HEK293 (cell line): ENCODE measurements around the gene ACYP1.

Experiments
- GFI1B ChIP-seq: fragments of 450-650 bp; formaldehyde crosslinking; IDR thresholded peaks from 2 replicates; pipeline ENCODE4 v1.5.1; 2016; ENCODE audit warnings: missing biosample characterization, missing genetic modification characterization
- GLI4 ChIP-seq: fragments of 450-650 bp; formaldehyde crosslinking; IDR thresholded peaks from 2 replicates; pipeline ENCODE4 v1.5.1; 2016; ENCODE audit warnings: missing biosample characterization, missing genetic modification characterization
- GLIS2 ChIP-seq: fragments of 450-650 bp; formaldehyde crosslinking; IDR thresholded peaks from 2 replicates; pipeline ENCODE4 v1.5.1; 2016; ENCODE audit warnings: missing biosample characterization, missing genetic modification characterization
- HOXD13 ChIP-seq: sonication (generic); formaldehyde crosslinking; IDR thresholded peaks from 2 replicates; pipeline ENCODE4 v1.8.0; 2022; ENCODE audit warnings: missing genetic modification reagents, borderline replicate concordance
- KLF16 ChIP-seq: fragments of 450-650 bp; formaldehyde crosslinking; IDR thresholded peaks from 2 replicates; pipeline ENCODE4 v1.5.1; 2017; ENCODE audit warnings: missing biosample characterization, missing genetic modification characterization
- TRIM28 ChIP-seq: IDR thresholded peaks from 2 replicates; pipeline ENCODE4 v1.6.1; 2011; ENCODE audit warnings: low read length, control low read depth, borderline replicate concordance
- YY1 ChIP-seq: fragments of 450-650 bp; formaldehyde crosslinking; IDR thresholded peaks from 2 replicates; pipeline ENCODE4 v1.5.1; 2018; ENCODE audit warnings: missing biosample characterization, missing genetic modification characterization
- ZBTB1 ChIP-seq: fragments of 450-650 bp; formaldehyde crosslinking; IDR thresholded peaks from 2 replicates; pipeline ENCODE4 v1.5.1; 2016; ENCODE audit warnings: missing biosample characterization, missing genetic modification characterization
- ZBTB48 ChIP-seq: fragments of 450-650 bp; formaldehyde crosslinking; IDR thresholded peaks from 2 replicates; pipeline ENCODE4 v1.5.1; 2016; ENCODE audit warnings: missing biosample characterization, missing genetic modification characterization
- ZBTB8A ChIP-seq: fragments of 450-650 bp; formaldehyde crosslinking; IDR thresholded peaks from 2 replicates; pipeline ENCODE4 v1.5.1; 2016; ENCODE audit warnings: missing biosample characterization, missing genetic modification characterization
- ZNF138 ChIP-seq: fragments of 450-650 bp; formaldehyde crosslinking; IDR thresholded peaks from 2 replicates; pipeline ENCODE4 v1.5.1; 2016; ENCODE audit warnings: missing biosample characterization, missing genetic modification characterization, borderline replicate concordance
- ZNF214 ChIP-seq: fragments of 450-650 bp; formaldehyde crosslinking; IDR thresholded peaks from 2 replicates; pipeline ENCODE4 v1.5.1; 2017; ENCODE audit warnings: missing biosample characterization, mild to moderate bottlenecking, missing genetic modification characterization, borderline replicate concordance
- ZNF292 ChIP-seq: fragments of 450-650 bp; formaldehyde crosslinking; IDR thresholded peaks from 2 replicates; pipeline ENCODE4 v1.5.1; 2016; ENCODE audit warnings: low read depth, missing biosample characterization, missing genetic modification characterization, borderline replicate concordance
- ZNF324 ChIP-seq: fragments of 450-650 bp; formaldehyde crosslinking; IDR thresholded peaks from 2 replicates; pipeline ENCODE4 v1.5.1; 2016; ENCODE audit warnings: missing biosample characterization, missing genetic modification characterization
- ZNF335 ChIP-seq: fragments of 450-650 bp; formaldehyde crosslinking; conservative IDR thresholded peaks from 2 replicates; pipeline ENCODE4 v1.5.1; 2016; ENCODE audit warnings: missing biosample characterization, missing genetic modification characterization
- ZNF354C ChIP-seq: fragments of 450-650 bp; formaldehyde crosslinking; IDR thresholded peaks from 2 replicates; pipeline ENCODE4 v1.5.1; 2016; ENCODE audit warnings: missing biosample characterization, missing genetic modification characterization, low read depth, borderline replicate concordance
- ZNF366 ChIP-seq: fragments of 450-650 bp; formaldehyde crosslinking; conservative IDR thresholded peaks from 2 replicates; pipeline ENCODE4 v1.5.1; 2016; ENCODE audit warnings: missing biosample characterization, missing genetic modification characterization
- ZNF501 ChIP-seq: fragments of 450-650 bp; formaldehyde crosslinking; IDR thresholded peaks from 2 replicates; pipeline ENCODE4 v1.5.1; 2016; ENCODE audit warnings: missing biosample characterization, missing genetic modification characterization
- ZNF707 ChIP-seq: fragments of 450-650 bp; formaldehyde crosslinking; IDR thresholded peaks from 2 replicates; pipeline ENCODE4 v1.5.1; 2016; ENCODE audit warnings: missing biosample characterization, missing genetic modification characterization
- ZNF776 ChIP-seq: fragments of 450-650 bp; formaldehyde crosslinking; IDR thresholded peaks from 2 replicates; pipeline ENCODE4 v1.5.0; 2017; ENCODE audit warnings: missing biosample characterization, missing genetic modification characterization, borderline replicate concordance
- ZNF792 ChIP-seq: fragments of 450-650 bp; formaldehyde crosslinking; IDR thresholded peaks from 2 replicates; pipeline ENCODE4 v1.5.1; 2016; ENCODE audit warnings: missing biosample characterization, missing genetic modification characterization
- ZXDB ChIP-seq: fragments of 450-650 bp; formaldehyde crosslinking; IDR thresholded peaks from 2 replicates; pipeline ENCODE4 v1.5.1; 2016; ENCODE audit warnings: missing biosample characterization, missing genetic modification characterization
- TF ChIP-seq, protein P1 (sequence below): fragments of 450-650 bp; formaldehyde crosslinking; conservative IDR thresholded peaks from 2 replicates; pipeline ENCODE4 v1.5.1; 2016; ENCODE audit warnings: low read depth, missing biosample characterization, missing genetic modification characterization
- TF ChIP-seq, protein P2 (sequence below): fragments of 450-650 bp; formaldehyde crosslinking; IDR thresholded peaks from 2 replicates; pipeline ENCODE4 v1.5.1; 2016; ENCODE audit warnings: missing biosample characterization, missing genetic modification characterization
- TF ChIP-seq, protein P3 (sequence below): fragments of 450-650 bp; formaldehyde crosslinking; IDR thresholded peaks from 2 replicates; pipeline ENCODE4 v1.5.1; 2016; ENCODE audit warnings: missing biosample characterization, missing genetic modification characterization
- TF ChIP-seq, protein P4 (sequence below): fragments of 450-650 bp; formaldehyde crosslinking; IDR thresholded peaks from 2 replicates; pipeline ENCODE4 v1.5.1; 2017; ENCODE audit warnings: missing biosample characterization, missing genetic modification characterization
- TF ChIP-seq, protein P5 (sequence below): fragments of 450-650 bp; formaldehyde crosslinking; IDR thresholded peaks from 2 replicates; pipeline ENCODE4; 2016; ENCODE audit warnings: missing biosample characterization, missing genetic modification characterization

Gene ACYP1

DNA sequence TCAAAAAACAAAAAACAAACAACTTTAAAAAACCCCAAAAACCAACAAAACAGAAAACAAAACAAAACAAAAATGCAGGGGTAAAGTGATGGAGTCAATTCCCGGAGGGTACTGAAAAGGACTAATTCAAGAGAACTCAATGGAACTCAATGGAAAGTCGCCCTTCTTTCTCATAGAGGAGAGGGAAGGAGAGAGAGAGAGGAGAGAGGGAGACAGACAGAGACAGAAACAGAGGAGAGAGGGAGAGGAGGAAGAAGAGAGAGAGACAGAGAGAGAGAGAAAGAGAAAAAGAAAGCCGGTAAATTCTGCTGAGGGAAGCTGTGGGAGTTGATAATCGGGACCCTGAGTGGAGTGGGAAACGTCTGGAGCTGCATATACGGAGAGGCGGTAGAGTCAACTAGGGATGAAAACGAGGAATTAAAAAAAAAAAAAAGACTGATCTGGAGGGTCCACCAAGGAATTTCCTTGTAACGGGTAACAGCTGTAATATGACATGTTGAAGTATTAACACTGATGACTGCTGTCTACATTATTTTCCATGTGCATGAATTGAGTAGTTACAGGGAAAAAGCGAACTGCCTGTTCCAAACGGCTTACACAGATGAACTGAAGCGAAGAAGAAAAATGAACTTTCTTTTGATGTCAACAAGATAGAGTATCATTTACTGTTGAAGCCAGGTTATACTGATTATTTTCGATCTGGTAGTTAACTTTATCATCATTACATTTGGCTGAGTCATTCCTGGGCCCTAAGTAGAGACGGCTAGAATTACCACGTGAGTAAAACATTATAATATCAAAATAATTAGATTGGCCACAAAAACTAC, 4.7 kb upstream of the ACYP1 start (continued):
- TF ChIP-seq, protein P1, sequence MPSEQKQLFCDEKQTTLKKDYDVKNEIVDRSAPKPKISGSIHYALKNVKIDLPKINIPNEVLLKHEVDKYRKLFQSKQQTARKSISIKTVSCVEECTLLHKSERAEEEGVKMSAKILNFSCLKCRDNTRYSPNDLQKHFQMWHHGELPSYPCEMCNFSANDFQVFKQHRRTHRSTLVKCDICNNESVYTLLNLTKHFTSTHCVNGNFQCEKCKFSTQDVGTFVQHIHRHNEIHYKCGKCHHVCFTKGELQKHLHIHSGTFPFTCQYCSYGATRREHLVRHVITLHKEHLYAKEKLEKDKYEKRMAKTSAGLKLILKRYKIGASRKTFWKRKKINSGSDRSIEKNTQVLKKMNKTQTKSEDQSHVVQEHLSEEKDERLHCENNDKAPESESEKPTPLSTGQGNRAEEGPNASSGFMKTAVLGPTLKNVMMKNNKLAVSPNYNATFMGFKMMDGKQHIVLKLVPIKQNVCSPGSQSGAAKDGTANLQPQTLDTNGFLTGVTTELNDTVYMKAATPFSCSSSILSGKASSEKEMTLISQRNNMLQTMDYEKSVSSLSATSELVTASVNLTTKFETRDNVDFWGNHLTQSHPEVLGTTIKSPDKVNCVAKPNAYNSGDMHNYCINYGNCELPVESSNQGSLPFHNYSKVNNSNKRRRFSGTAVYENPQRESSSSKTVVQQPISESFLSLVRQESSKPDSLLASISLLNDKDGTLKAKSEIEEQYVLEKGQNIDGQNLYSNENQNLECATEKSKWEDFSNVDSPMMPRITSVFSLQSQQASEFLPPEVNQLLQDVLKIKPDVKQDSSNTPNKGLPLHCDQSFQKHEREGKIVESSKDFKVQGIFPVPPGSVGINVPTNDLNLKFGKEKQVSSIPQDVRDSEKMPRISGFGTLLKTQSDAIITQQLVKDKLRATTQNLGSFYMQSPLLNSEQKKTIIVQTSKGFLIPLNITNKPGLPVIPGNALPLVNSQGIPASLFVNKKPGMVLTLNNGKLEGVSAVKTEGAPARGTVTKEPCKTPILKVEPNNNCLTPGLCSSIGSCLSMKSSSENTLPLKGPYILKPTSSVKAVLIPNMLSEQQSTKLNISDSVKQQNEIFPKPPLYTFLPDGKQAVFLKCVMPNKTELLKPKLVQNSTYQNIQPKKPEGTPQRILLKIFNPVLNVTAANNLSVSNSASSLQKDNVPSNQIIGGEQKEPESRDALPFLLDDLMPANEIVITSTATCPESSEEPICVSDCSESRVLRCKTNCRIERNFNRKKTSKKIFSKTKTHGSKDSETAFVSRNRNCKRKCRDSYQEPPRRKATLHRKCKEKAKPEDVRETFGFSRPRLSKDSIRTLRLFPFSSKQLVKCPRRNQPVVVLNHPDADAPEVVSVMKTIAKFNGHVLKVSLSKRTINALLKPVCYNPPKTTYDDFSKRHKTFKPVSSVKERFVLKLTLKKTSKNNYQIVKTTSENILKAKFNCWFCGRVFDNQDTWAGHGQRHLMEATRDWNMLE (tag by site-specific recombination) = no peak
- TF ChIP-seq ZNF792 (no peak), ZNF138 (tag by site-specific recombination) (no peak), GLI4 (tag by site-specific recombination) (no peak), GLIS2 (tag by site-specific recombination) (no peak), ZNF707 (tag by site-specific recombination) (no peak), ZNF214 (tag by site-specific recombination) (no peak), ZNF354C (tag by site-specific recombination) (no peak), ZBTB48 (tag by site-specific recombination) (no peak), TRIM28 (no peak; the same call in 1 of the 2 replicates), ZNF292 (no peak), ZNF335 (tag by site-specific recombination) (peak; percentile 81), ZNF776 (no peak), ZNF366 (peak; percentile 82), ZXDB (tag by site-specific recombination) (no peak), YY1 (tag by site-specific recombination) (no peak), ZNF324 (no peak), ZNF501 (0 out of 2 replicates have a peak, but pooled peaks have one; percentile 14), ZBTB1 (tag by site-specific recombination) (no peak), KLF16 (tag by site-specific recombination) (no peak; the same call in 1 of the 2 replicates), ZBTB8A (tag by site-specific recombination) (no peak), HOXD13 (CRISPR knock-in tag) (no peak), GFI1B (no peak)
- TF ChIP-seq, protein P2, sequence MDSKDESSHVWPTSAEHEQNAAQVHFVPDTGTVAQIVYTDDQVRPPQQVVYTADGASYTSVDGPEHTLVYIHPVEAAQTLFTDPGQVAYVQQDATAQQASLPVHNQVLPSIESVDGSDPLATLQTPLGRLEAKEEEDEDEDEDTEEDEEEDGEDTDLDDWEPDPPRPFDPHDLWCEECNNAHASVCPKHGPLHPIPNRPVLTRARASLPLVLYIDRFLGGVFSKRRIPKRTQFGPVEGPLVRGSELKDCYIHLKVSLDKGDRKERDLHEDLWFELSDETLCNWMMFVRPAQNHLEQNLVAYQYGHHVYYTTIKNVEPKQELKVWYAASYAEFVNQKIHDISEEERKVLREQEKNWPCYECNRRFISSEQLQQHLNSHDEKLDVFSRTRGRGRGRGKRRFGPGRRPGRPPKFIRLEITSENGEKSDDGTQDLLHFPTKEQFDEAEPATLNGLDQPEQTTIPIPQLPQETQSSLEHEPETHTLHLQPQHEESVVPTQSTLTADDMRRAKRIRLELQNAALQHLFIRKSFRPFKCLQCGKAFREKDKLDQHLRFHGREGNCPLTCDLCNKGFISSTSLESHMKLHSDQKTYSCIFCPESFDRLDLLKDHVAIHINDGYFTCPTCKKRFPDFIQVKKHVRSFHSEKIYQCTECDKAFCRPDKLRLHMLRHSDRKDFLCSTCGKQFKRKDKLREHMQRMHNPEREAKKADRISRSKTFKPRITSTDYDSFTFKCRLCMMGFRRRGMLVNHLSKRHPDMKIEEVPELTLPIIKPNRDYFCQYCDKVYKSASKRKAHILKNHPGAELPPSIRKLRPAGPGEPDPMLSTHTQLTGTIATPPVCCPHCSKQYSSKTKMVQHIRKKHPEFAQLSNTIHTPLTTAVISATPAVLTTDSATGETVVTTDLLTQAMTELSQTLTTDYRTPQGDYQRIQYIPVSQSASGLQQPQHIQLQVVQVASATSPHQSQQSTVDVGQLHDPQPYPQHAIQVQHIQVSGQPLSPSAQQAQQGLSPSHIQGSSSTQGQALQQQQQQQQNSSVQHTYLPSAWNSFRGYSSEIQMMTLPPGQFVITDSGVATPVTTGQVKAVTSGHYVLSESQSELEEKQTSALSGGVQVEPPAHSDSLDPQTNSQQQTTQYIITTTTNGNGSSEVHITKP = no peak
- TF ChIP-seq, protein P3, sequence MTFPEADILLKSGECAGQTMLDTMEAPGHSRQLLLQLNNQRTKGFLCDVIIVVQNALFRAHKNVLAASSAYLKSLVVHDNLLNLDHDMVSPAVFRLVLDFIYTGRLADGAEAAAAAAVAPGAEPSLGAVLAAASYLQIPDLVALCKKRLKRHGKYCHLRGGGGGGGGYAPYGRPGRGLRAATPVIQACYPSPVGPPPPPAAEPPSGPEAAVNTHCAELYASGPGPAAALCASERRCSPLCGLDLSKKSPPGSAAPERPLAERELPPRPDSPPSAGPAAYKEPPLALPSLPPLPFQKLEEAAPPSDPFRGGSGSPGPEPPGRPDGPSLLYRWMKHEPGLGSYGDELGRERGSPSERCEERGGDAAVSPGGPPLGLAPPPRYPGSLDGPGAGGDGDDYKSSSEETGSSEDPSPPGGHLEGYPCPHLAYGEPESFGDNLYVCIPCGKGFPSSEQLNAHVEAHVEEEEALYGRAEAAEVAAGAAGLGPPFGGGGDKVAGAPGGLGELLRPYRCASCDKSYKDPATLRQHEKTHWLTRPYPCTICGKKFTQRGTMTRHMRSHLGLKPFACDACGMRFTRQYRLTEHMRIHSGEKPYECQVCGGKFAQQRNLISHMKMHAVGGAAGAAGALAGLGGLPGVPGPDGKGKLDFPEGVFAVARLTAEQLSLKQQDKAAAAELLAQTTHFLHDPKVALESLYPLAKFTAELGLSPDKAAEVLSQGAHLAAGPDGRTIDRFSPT = no peak
- TF ChIP-seq, protein P4, sequence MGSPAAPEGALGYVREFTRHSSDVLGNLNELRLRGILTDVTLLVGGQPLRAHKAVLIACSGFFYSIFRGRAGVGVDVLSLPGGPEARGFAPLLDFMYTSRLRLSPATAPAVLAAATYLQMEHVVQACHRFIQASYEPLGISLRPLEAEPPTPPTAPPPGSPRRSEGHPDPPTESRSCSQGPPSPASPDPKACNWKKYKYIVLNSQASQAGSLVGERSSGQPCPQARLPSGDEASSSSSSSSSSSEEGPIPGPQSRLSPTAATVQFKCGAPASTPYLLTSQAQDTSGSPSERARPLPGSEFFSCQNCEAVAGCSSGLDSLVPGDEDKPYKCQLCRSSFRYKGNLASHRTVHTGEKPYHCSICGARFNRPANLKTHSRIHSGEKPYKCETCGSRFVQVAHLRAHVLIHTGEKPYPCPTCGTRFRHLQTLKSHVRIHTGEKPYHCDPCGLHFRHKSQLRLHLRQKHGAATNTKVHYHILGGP (tag by site-specific recombination) = no peak
- TF ChIP-seq, protein P5, sequence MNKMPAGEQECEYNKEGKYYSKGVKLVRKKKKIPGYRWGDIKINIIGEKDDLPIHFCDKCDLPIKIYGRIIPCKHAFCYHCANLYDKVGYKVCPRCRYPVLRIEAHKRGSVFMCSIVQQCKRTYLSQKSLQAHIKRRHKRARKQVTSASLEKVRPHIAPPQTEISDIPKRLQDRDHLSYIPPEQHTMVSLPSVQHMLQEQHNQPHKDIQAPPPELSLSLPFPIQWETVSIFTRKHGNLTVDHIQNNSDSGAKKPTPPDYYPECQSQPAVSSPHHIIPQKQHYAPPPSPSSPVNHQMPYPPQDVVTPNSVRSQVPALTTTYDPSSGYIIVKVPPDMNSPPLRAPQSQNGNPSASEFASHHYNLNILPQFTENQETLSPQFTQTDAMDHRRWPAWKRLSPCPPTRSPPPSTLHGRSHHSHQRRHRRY (tag by site-specific recombination) = no peak
